Muscle layer of duodenum (tissue), 2 donors: ENCODE measurements around the gene CRIM1.

ENCODE experiments used
- H3K27ac ChIP-seq: one replicate; pipeline ENCODE4 v1.7.0; 2013; ENCODE audit warnings: mild to moderate bottlenecking, low read length
- H3K27me3 ChIP-seq: one replicate; pipeline ENCODE4 v1.7.0; 2013; ENCODE audit warnings: low read depth, mild to moderate bottlenecking, control low read depth, low read length
- H3K36me3 ChIP-seq, 2 donors: one replicate each; pipeline ENCODE4 v1.7.0; 2013; ENCODE audit warnings: low read length in 2 of 2, control low read depth in 1 of 2, mild to moderate bottlenecking in 1 of 2; ENCODE audit not compliant: insufficient read depth in 2 of 2, control insufficient read depth in 1 of 2
- H3K4me1 ChIP-seq, 2 donors: one replicate each; pipeline ENCODE4 v1.7.0; 2013; ENCODE audit warnings: low read length in 2 of 2, mild to moderate bottlenecking in 2 of 2, control low read depth in 1 of 2, moderate library complexity in 1 of 2; ENCODE audit not compliant: insufficient read depth in 2 of 2, control insufficient read depth in 1 of 2
- H3K4me3 ChIP-seq, 2 donors: one replicate each; pipeline ENCODE4 v1.7.0; 2013; ENCODE audit warnings: low read length in 2 of 2, low read depth in 1 of 2, mild to moderate bottlenecking in 1 of 2
- H3K9me3 ChIP-seq, 2 donors: one replicate each; pipeline ENCODE4 v1.7.0; 2013; ENCODE audit warnings: low read length in 2 of 2, control low read depth in 1 of 2, mild to moderate bottlenecking in 1 of 2; ENCODE audit not compliant: control insufficient read depth in 1 of 2
- donor health status: healthy.

Gene CRIM1

GRCh38 chr2:36438449-36438977 lies 82.9 kb downstream of the CRIM1 start:
- Histone ChIP-seq H3K4me1 (peaks cover 0 to 7% of the 10 kb centered on the region in 2 donors), H3K36me3 (peaks cover 7 to 12% of the 10 kb centered on the region in 2 donors), H3K9me3 (no peaks in the 10 kb centered on the region), H3K27me3 (no peaks in the 10 kb centered on the region), H3K27ac (no peak overlapping the region), H3K4me3 (no peak overlapping the region)

GRCh38 chr2:36439084-36439483 lies 83.5 kb downstream of the CRIM1 start:
- Histone ChIP-seq H3K4me3 (no peak overlapping the region), H3K27ac (no peak overlapping the region), H3K36me3 (peaks cover 9 to 12% of the 10 kb centered on the region in 2 donors), H3K27me3 (no peaks in the 10 kb centered on the region), H3K9me3 (no peaks in the 10 kb centered on the region), H3K4me1 (peaks cover 0 to 7% of the 10 kb centered on the region in 2 donors)

GRCh38 chr2:36441065-36441625 lies 85.6 kb downstream of the CRIM1 start:
- Histone ChIP-seq H3K36me3 (peaks cover 10 to 12% of the 10 kb centered on the region in 2 donors), H3K27ac (peak overlapping the region; percentile 28), H3K4me1 (peaks cover 0 to 7% of the 10 kb centered on the region in 2 donors), H3K4me3 (no peak overlapping the region), H3K9me3 (no peaks in the 10 kb centered on the region), H3K27me3 (no peaks in the 10 kb centered on the region)

- H3K36me3 ChIP-seq = peaks cover 12% of the 10 kb centered on the region in 2 donors
- H3K9me3 ChIP-seq = no peaks in the 10 kb centered on the region
- peaks cover 0 to 7% of the 10 kb centered on the region in 2 donors for H3K4me1 ChIP-seq
- peak overlapping the region; percentile 28 for H3K27ac ChIP-seq
- no peaks in the 10 kb centered on the region for H3K27me3 ChIP-seq
- no peak overlapping the region for H3K4me3 ChIP-seq
These were observed 86.2 kb downstream of the CRIM1 start for GRCh38 chr2:36441816-36442215.

GRCh38 chr2:36444216-36444936 lies 88.8 kb downstream of the CRIM1 start:
- no peaks in the 10 kb centered on the region for H3K9me3 ChIP-seq
- H3K27me3 ChIP-seq = no peaks in the 10 kb centered on the region
- no peak overlapping the region for H3K27ac ChIP-seq
- peaks cover 0 to 7% of the 10 kb centered on the region in 2 donors for H3K4me1 ChIP-seq
- no peak overlapping the region for H3K4me3 ChIP-seq
- H3K36me3 ChIP-seq = peaks cover 12 to 18% of the 10 kb centered on the region in 2 donors

- H3K4me1 ChIP-seq = peaks cover 3 to 11% of the 10 kb centered on the region in 2 donors
These were observed 89.7 kb downstream of the CRIM1 start for GRCh38 chr2:36445185-36445866.

GRCh38 chr2:36446294-36446693 lies 90.7 kb downstream of the CRIM1 start:
- Histone ChIP-seq H3K36me3 (peaks cover 12 to 18% of the 10 kb centered on the region in 2 donors), H3K4me3 (no peak overlapping the region), H3K27ac (no peak overlapping the region), H3K27me3 (no peaks in the 10 kb centered on the region), H3K9me3 (no peaks in the 10 kb centered on the region), H3K4me1 (peaks cover 6 to 14% of the 10 kb centered on the region in 2 donors)

More at GRCh38 chr2:36445185-36445866, 89.7 kb downstream of the CRIM1 start:
- Histone ChIP-seq H3K27ac (no peak overlapping the region), H3K36me3 (peaks cover 12 to 18% of the 10 kb centered on the region in 2 donors), H3K9me3 (no peaks in the 10 kb centered on the region), H3K27me3 (no peaks in the 10 kb centered on the region), H3K4me3 (no peak overlapping the region)

GRCh38 chr2:36449213-36449612 lies 93.6 kb downstream of the CRIM1 start:
- Histone ChIP-seq H3K9me3 (no peaks in the 10 kb centered on the region), H3K4me3 (no peak overlapping the region), H3K27me3 (no peaks in the 10 kb centered on the region), H3K27ac (peak overlapping the region; percentile 85), H3K36me3 (peaks cover 0 to 10% of the 10 kb centered on the region in 2 donors), H3K4me1 (peaks cover 6 to 9% of the 10 kb centered on the region in 2 donors)

- Histone ChIP-seq H3K27ac (peak overlapping the region; percentile 85), H3K36me3 (peaks cover 0 to 10% of the 10 kb centered on the region in 2 donors), H3K9me3 (no peaks in the 10 kb centered on the region), H3K4me3 (no peak overlapping the region), H3K27me3 (no peaks in the 10 kb centered on the region), H3K4me1 (peaks cover 6 to 9% of the 10 kb centered on the region in 2 donors)
These were observed 94.4 kb downstream of the CRIM1 start for GRCh38 chr2:36449943-36450392.

- H3K36me3 ChIP-seq = peaks cover 0 to 10% of the 10 kb centered on the region in 2 donors
- peaks cover 6 to 16% of the 10 kb centered on the region in 2 donors for H3K4me1 ChIP-seq
- no peaks in the 10 kb centered on the region for H3K27me3 ChIP-seq
- H3K9me3 ChIP-seq = no peaks in the 10 kb centered on the region
- H3K4me3 ChIP-seq = no peak overlapping the region
- peak overlapping the region; percentile 85 for H3K27ac ChIP-seq
These were observed 95.1 kb downstream of the CRIM1 start for GRCh38 chr2:36450466-36451196.
